HepG2 (cell line): ENCODE data around the gene CYB5B. TPM values are rescaled to one million over a fixed set of nuclear protein-coding genes. Genes with fewer than 3 reads are reported as not detected.

Source experiments
- CENPX ChIP-seq: sonication (generic); formaldehyde crosslinking; IDR thresholded peaks from 2 replicates; pipeline ENCODE4 v1.9.0; 2021; ENCODE audit warnings: mild to moderate bottlenecking, missing genetic modification reagents, moderate library complexity
- GMEB1 ChIP-seq: sonication (generic); formaldehyde crosslinking; IDR thresholded peaks from 2 replicates; pipeline ENCODE4 v1.5.1; 2020; ENCODE audit warnings: missing genetic modification reagents, mild to moderate bottlenecking, borderline replicate concordance
- HHEX ChIP-seq: IDR thresholded peaks from 2 replicates; pipeline ENCODE4 v1.6.1; 2016; ENCODE audit warnings: control low read depth
- NFATC3 ChIP-seq: sonication (generic); formaldehyde crosslinking; IDR thresholded peaks from 2 replicates; pipeline ENCODE4 v1.5.1; 2020; ENCODE audit warnings: mild to moderate bottlenecking, missing genetic modification reagents
- NFKBIZ ChIP-seq: IDR thresholded peaks from 2 replicates; pipeline ENCODE4 v1.6.1; 2018; ENCODE audit warnings: missing genetic modification reagents, missing compliant biosample characterization
- NR2F2 ChIP-seq: IDR thresholded peaks from 2 replicates; pipeline ENCODE4 v1.6.1; 2012; ENCODE audit warnings: low read depth, inconsistent platforms, borderline replicate concordance
- RCOR2 ChIP-seq: IDR thresholded peaks from 2 replicates; pipeline ENCODE4 v1.6.1; 2016; ENCODE audit warnings: missing biosample characterization, missing genetic modification reagents
- TBX3 ChIP-seq: fragments of 450-650 bp; IDR thresholded peaks from 2 replicates; pipeline ENCODE4 v1.6.1; 2017; ENCODE audit warnings: antibody characterized with exemption, mild to moderate bottlenecking, inconsistent platforms, borderline replicate concordance
- ZBTB25 ChIP-seq: IDR thresholded peaks from 2 replicates; pipeline ENCODE4 v1.6.1; 2018; ENCODE audit warnings: missing genetic modification reagents
- ZFP1 ChIP-seq: IDR thresholded peaks from 2 replicates; pipeline ENCODE4 v1.6.1; 2016
- ZIK1 ChIP-seq: sonication (generic); formaldehyde crosslinking; IDR thresholded peaks from 2 replicates; pipeline ENCODE4 v1.5.0; 2020; ENCODE audit warnings: mild to moderate bottlenecking, low read depth, missing genetic modification reagents, borderline replicate concordance
- ZNF281 ChIP-seq: sonication (generic); formaldehyde crosslinking; IDR thresholded peaks from 2 replicates; pipeline ENCODE4 v1.4.0; 2020; ENCODE audit warnings: missing genetic modification reagents, borderline replicate concordance
- ZNF333 ChIP-seq: sonication (generic); formaldehyde crosslinking; IDR thresholded peaks from 2 replicates; pipeline ENCODE4 v1.4.0; 2020; ENCODE audit warnings: mild to moderate bottlenecking, missing genetic modification reagents, borderline replicate concordance
- ZNF383 ChIP-seq: sonication (generic); formaldehyde crosslinking; IDR thresholded peaks from 2 replicates; pipeline ENCODE4 v1.4.0; 2020; ENCODE audit warnings: missing genetic modification reagents, mild to moderate bottlenecking, borderline replicate concordance
- ZNF737 ChIP-seq: sonication (generic); formaldehyde crosslinking; IDR thresholded peaks from 2 replicates; pipeline ENCODE4 v1.5.0; 2020; ENCODE audit warnings: missing genetic modification reagents, mild to moderate bottlenecking, borderline replicate concordance
- ZNF772 ChIP-seq: sonication (generic); formaldehyde crosslinking; IDR thresholded peaks from 2 replicates; pipeline ENCODE4 v1.5.0; 2020; ENCODE audit warnings: mild to moderate bottlenecking, missing genetic modification reagents
- ZNF850 ChIP-seq: sonication (generic); formaldehyde crosslinking; conservative IDR thresholded peaks from 2 replicates; pipeline ENCODE4 v1.9.0; 2021; ENCODE audit warnings: mild to moderate bottlenecking, missing genetic modification reagents
- polyA plus RNA-seq, 8 experiments: library from polyadenylated mRNA; depleted of rRNA in 3 of 8; stranded (reverse) in 7 of 8; unstranded in 1 of 8; fragments of >200 nt; fragmentation: Illumina TruSeq in 4 of 8; extraction: Trizol in 4 of 8; gene quantifications; 2 replicates each; pipeline versions ENCODE4 v1.2.1 to v1.2.3, GENCODE V29; 2011 to 2016; ENCODE audit warnings: low read depth in 4 of 8, missing spikeins in 1 of 8, mixed read lengths in 1 of 8; ENCODE audit not compliant: insufficient read depth in 1 of 8
- total RNA-seq, 5 experiments: library from RNA; depleted of rRNA; stranded (reverse); fragments of >200 nt; fragmentation: Illumina TruSeq; extraction: Trizol; gene quantifications; 2 replicates each; pipeline ENCODE4 v1.2.3, GENCODE V29; 2016; ENCODE audit warnings: low read depth in 1 of 5
- TF ChIP-seq, protein P1 (sequence below): sonication (generic); formaldehyde crosslinking; IDR thresholded peaks from 2 replicates; pipeline ENCODE4 v1.8.1; 2022; ENCODE audit warnings: low read depth, mild to moderate bottlenecking, missing genetic modification reagents
- TF ChIP-seq, protein P2 (sequence below): sonication (generic); formaldehyde crosslinking; IDR thresholded peaks from 2 replicates; pipeline ENCODE4 v1.4.0; 2020; ENCODE audit warnings: mild to moderate bottlenecking, missing genetic modification reagents

CYB5B gene
- total and polyA plus RNA-seq, 2 of the 13 experiments (the other 11 are each of a cell fraction or from before 2014, with no cell fraction given) = 234 to 432 TPM

- TF ChIP-seq GMEB1 (peak; percentile 51; the same call in 1 of the 2 replicates), NR2F2 (peak; percentile 96), RCOR2 (CRISPR knock-in tag) (peak; percentile 79), ZNF850 (0 out of 2 replicates have a peak, but pooled peaks have one; percentile 54), TBX3 (peak; percentile 48; the same call in 1 of the 2 replicates), ZNF281 (peak; percentile 73; the same call in 1 of the 2 replicates), ZNF737 (no peak), CENPX (CRISPR knock-in tag) (no peak), ZNF333 (no peak; the same call in 1 of the 2 replicates), ZBTB25 (CRISPR knock-in tag) (peak; percentile 85), HHEX (CRISPR knock-in tag) (peak; percentile 76), NFATC3 (peak; percentile 57; the same call in 1 of the 2 replicates), ZNF383 (CRISPR knock-in tag) (no peak), ZNF772 (peak; percentile 72), NFKBIZ (peak; percentile 82), ZFP1 (CRISPR knock-in tag) (peak; percentile 94), ZIK1 (CRISPR knock-in tag) (no peak)
- TF ChIP-seq, protein P1, sequence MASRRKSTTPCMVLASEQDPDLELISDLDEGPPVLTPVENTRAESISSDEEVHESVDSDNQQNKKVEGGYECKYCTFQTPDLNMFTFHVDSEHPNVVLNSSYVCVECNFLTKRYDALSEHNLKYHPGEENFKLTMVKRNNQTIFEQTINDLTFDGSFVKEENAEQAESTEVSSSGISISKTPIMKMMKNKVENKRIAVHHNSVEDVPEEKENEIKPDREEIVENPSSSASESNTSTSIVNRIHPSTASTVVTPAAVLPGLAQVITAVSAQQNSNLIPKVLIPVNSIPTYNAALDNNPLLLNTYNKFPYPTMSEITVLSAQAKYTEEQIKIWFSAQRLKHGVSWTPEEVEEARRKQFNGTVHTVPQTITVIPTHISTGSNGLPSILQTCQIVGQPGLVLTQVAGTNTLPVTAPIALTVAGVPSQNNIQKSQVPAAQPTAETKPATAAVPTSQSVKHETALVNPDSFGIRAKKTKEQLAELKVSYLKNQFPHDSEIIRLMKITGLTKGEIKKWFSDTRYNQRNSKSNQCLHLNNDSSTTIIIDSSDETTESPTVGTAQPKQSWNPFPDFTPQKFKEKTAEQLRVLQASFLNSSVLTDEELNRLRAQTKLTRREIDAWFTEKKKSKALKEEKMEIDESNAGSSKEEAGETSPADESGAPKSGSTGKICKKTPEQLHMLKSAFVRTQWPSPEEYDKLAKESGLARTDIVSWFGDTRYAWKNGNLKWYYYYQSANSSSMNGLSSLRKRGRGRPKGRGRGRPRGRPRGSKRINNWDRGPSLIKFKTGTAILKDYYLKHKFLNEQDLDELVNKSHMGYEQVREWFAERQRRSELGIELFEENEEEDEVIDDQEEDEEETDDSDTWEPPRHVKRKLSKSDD (CRISPR knock-in tag) = peak; percentile 66; the same call in 1 of the 2 replicates
- TF ChIP-seq, protein P2, sequence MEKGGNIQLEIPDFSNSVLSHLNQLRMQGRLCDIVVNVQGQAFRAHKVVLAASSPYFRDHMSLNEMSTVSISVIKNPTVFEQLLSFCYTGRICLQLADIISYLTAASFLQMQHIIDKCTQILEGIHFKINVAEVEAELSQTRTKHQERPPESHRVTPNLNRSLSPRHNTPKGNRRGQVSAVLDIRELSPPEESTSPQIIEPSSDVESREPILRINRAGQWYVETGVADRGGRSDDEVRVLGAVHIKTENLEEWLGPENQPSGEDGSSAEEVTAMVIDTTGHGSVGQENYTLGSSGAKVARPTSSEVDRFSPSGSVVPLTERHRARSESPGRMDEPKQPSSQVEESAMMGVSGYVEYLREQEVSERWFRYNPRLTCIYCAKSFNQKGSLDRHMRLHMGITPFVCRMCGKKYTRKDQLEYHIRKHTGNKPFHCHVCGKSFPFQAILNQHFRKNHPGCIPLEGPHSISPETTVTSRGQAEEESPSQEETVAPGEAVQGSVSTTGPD (CRISPR knock-in tag) = no peak
Observed at GRCh38 chr16:69396187-69397061, 28.0 kb upstream of the CYB5B start (continued).
